Peyer's patch (tissue), 4 donors: ENCODE data around the gene PIEZO2. TPM values are rescaled to one million over a fixed set of nuclear protein-coding genes. Genes with fewer than 3 reads are reported as not detected.

Experiments used
- DNase-seq, 3 donors: peaks; one replicate each; pipeline ENCODE4 v3.0.0-alpha.2; 2017 to 2019
- H3K27ac ChIP-seq, 4 donors: fragments of 200-600 bp; sonication (generic); one replicate each; pipeline ENCODE4 v1.5.1; 2016 to 2019
- H3K27me3 ChIP-seq, 2 donors: fragments of 200-600 bp; sonication (generic); one replicate each; pipeline ENCODE4 v1.5.1; 2019
- H3K36me3 ChIP-seq, 3 donors: fragments of 200-600 bp; sonication (generic); one replicate each; pipeline ENCODE4 v1.5.1; 2016 to 2019
- H3K4me1 ChIP-seq, 4 donors: fragments of 200-600 bp; sonication (generic); one replicate each; pipeline ENCODE4 v1.5.1; 2016 to 2019
- H3K4me3 ChIP-seq, 4 donors: fragments of 200-600 bp; sonication (generic); 1 replicate in 3 of 4; 2 replicates in 1 of 4; pipeline ENCODE4 v1.5.1; 2016 to 2019; ENCODE audit warnings: mild to moderate bottlenecking in 1 of 4
- H3K9me3 ChIP-seq, 4 donors: fragments of 200-600 bp; sonication (generic); one replicate each; pipeline ENCODE4 v1.5.1; 2016 to 2019; ENCODE audit warnings: mild to moderate bottlenecking in 1 of 4
- POLR2A ChIP-seq, 2 donors: fragments of 450-650 bp; IDR thresholded peaks; one replicate each; pipeline ENCODE4 v1.5.1; 2017; ENCODE audit warnings: antibody characterized with exemption in 2 of 2, mild to moderate bottlenecking in 2 of 2, moderate library complexity in 2 of 2
- total RNA-seq, 4 donors: library from RNA; depleted of rRNA; stranded (reverse); fragments of >200 nt; gene quantifications; one replicate each; pipeline ENCODE4 v1.1.0, GENCODE V29; 2016
- TF ChIP-seq, protein P1 (sequence below), 6 experiments: fragments of 450-650 bp in 4 of 6; fragments of 200-600 bp in 2 of 6; sonication (generic) in 1 of 6; IDR thresholded peaks; one replicate each; pipeline ENCODE4 v1.5.1; 2017 to 2019; ENCODE audit warnings: antibody characterized with exemption in 6 of 6, mild to moderate bottlenecking in 3 of 6, moderate library complexity in 1 of 6

The PIEZO2 gene
- total RNA-seq, 4 donors from 2014 or later: 0.85 to 5.8 (median 4.5) TPM

DNA sequence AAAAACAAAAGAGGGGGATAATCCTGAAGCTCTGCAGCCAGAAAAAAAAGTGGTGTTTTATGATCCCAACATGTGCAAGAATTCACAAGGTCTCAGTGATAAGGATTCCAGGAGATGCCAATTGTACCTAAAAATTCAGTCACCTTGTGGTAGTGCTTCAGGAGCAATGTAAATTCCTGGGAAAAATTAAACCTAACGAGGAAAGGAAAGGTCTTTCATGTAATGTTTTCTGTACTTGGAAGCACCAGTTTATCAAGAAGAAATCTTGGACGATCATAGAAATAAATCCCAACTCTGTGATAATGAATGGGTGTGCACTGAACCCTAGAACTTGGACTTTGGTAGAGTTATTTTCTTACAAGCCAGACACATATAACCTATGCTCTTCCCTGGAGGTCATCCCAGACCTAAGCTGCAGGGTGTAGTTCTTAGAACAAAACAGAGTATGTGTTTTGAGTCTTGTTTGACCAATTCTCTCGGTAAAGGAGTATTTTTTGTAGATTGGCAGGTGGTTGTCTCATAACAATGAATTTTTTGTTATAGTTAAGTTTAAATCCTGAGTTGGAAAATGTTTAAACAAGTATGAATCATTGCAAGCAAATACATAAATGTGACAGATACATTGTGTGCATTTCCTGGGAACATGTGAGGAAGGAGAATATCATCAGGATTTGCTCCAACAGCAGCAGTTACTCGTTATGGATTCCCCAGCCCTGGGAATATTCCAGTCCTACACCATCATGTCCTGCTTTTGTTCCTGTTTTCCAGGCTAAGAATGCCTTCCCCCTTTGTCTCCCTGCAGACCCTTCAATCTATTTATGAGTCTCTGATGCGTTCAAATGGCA is 399.0 kb downstream of the PIEZO2 start:
- TF ChIP-seq POLR2A (IDR thresholded peaks at IDR 0.05): no peak
- TF ChIP-seq, protein P1, sequence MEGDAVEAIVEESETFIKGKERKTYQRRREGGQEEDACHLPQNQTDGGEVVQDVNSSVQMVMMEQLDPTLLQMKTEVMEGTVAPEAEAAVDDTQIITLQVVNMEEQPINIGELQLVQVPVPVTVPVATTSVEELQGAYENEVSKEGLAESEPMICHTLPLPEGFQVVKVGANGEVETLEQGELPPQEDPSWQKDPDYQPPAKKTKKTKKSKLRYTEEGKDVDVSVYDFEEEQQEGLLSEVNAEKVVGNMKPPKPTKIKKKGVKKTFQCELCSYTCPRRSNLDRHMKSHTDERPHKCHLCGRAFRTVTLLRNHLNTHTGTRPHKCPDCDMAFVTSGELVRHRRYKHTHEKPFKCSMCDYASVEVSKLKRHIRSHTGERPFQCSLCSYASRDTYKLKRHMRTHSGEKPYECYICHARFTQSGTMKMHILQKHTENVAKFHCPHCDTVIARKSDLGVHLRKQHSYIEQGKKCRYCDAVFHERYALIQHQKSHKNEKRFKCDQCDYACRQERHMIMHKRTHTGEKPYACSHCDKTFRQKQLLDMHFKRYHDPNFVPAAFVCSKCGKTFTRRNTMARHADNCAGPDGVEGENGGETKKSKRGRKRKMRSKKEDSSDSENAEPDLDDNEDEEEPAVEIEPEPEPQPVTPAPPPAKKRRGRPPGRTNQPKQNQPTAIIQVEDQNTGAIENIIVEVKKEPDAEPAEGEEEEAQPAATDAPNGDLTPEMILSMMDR (IDR thresholded peaks at IDR 0.05): no peak
- no peak for DNase-seq
- Histone ChIP-seq H3K27ac (no peak overlapping the region), H3K9me3 (no peaks in the 10 kb centered on the region), H3K4me3 (no peak overlapping the region), H3K36me3 (no peaks in the 10 kb centered on the region), H3K27me3 (no peaks in the 10 kb centered on the region), H3K4me1 (no peaks in the 10 kb centered on the region)

DNA sequence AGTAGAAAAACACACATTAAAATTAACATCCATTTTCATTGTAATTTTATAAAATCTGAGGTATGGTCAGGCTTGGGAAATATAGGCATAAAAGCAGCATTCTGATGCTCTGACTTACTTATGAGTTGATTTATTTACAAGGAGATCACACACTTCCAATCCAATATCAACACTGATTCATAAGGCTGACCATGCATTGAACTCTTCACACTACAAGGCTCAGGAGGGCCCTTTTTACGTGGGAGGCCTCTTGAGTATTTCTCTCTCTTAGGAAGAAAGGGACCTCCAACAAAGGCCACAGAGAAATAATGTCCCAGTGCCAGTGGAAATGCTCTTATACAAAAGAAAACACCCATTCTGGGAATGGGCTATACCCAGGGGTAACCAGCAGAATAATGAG is 400.7 kb downstream of the PIEZO2 start:
- TF ChIP-seq POLR2A (IDR thresholded peaks at IDR 0.05): no peak
- TF ChIP-seq, protein P1 (IDR thresholded peaks at IDR 0.05): no peak
- no peaks in the 10 kb centered on the region for H3K4me1 ChIP-seq
- no peaks in the 10 kb centered on the region for H3K9me3 ChIP-seq
- no peaks in the 10 kb centered on the region for H3K36me3 ChIP-seq
- DNase-seq: no peak
- H3K27me3 ChIP-seq: no peaks in the 10 kb centered on the region
- no peak overlapping the region for H3K27ac ChIP-seq
- H3K4me3 ChIP-seq: no peak overlapping the region

DNA sequence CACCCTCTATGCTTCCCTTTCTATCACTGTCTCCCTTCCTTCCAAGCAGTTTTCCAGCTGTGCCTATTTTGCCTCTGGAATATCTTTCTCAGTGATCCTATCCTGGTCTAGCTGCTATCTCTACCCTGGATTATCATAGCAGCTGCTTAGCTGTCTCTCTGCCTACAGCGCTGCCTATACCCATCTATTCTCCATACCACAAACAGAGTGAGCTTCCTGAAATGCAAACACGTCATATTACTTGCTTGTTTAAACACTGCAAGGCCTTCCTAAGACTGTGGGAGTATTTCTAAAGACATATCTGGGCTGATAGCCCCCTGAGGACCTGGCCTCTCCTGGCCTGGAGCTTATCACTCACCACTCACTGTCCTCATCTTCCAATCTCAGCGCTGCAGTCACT is 403.4 kb downstream of the PIEZO2 start:
- DNase-seq: no peak
- no peaks in the 10 kb centered on the region for H3K4me1 ChIP-seq
- H3K36me3 ChIP-seq: no peaks in the 10 kb centered on the region
- TF ChIP-seq POLR2A (IDR thresholded peaks at IDR 0.05): no peak
- TF ChIP-seq, protein P1 (IDR thresholded peaks at IDR 0.05): no peak
- no peaks in the 10 kb centered on the region for H3K27me3 ChIP-seq
- no peak overlapping the region for H3K4me3 ChIP-seq
- no peaks in the 10 kb centered on the region for H3K9me3 ChIP-seq
- H3K27ac ChIP-seq: no peak overlapping the region

DNA sequence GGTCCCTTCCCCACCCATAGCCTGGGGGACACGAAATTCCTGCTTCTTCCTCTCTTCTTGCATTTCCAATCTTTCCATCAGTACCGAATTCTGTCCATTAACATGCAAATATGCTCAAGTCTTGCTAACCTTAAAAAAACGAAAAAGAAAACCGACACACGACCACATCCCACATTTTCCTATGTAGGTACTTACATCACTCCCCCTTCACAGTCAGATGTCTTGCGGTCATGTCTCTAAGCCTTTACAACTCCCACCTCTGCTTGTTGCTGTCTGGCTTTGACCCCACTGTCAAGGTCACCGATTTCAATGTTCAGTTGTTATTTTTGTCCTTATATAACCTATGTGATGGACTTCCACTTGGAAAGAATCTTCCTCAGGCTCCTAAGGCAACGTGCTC is 404.1 kb downstream of the PIEZO2 start:
- H3K4me1 ChIP-seq: no peaks in the 10 kb centered on the region
- no peaks in the 10 kb centered on the region for H3K36me3 ChIP-seq
- H3K27me3 ChIP-seq: no peaks in the 10 kb centered on the region
- H3K27ac ChIP-seq: no peak overlapping the region
- no peak overlapping the region for H3K4me3 ChIP-seq
- TF ChIP-seq, protein P1 (IDR thresholded peaks at IDR 0.05): no peak
- TF ChIP-seq POLR2A (IDR thresholded peaks at IDR 0.05): no peak
- DNase-seq: no peak
- no peaks in the 10 kb centered on the region for H3K9me3 ChIP-seq

DNA sequence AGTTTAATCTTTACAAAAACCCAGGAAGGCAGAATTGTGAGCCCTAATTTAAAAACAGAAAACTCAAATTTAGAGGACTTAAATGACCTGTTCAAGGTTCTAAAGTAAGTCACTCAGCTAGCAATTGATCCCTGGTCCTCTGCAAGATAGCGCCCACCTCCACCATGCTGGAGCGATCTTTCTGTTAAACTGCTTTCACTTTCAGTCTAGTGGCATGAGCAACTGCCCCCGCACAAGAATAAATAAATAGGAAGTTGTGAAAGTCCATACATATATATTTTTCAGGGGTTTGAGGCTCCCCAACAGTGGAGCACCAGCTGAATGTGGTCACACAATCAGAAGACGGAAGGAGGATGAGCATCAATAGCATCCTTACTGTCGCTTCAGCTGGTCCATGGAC is 405.6 kb downstream of the PIEZO2 start:
- Histone ChIP-seq H3K4me3 (no peak overlapping the region), H3K36me3 (no peaks in the 10 kb centered on the region), H3K27ac (no peak overlapping the region), H3K4me1 (no peaks in the 10 kb centered on the region), H3K9me3 (no peaks in the 10 kb centered on the region), H3K27me3 (no peaks in the 10 kb centered on the region)
- TF ChIP-seq POLR2A (IDR thresholded peaks at IDR 0.05): no peak
- TF ChIP-seq, protein P1 (IDR thresholded peaks at IDR 0.05): no peak
- no peak for DNase-seq
